Nephron progenitor cell (in vitro differentiated cells): ENCODE measurements around the gene SFXN1.
"Not testable (repeated sequence)": the region's sequence is repeated elsewhere in the genome, so short reads cannot be mapped to it uniquely, and the experiment has no call there.

Experiments
- DNase-seq: peaks from one replicate; pipeline ENCODE4 v3.0.0; 2021
- H3K27ac Mint-ChIP-seq: 2 replicates; pipeline ENCODE4 v1.8.0; 2021; ENCODE audit warnings: mild to moderate bottlenecking, moderate library complexity, mixed read lengths
- H3K27me3 Mint-ChIP-seq: 2 replicates; pipeline ENCODE4 v1.8.0; 2021; ENCODE audit warnings: mild to moderate bottlenecking, low read depth, mixed read lengths; ENCODE audit not compliant: poor library complexity
- H3K36me3 Mint-ChIP-seq: 2 replicates; pipeline ENCODE4 v1.8.0; 2021; ENCODE audit warnings: low read depth, mixed read lengths
- H3K4me1 Mint-ChIP-seq: 2 replicates; pipeline ENCODE4 v1.8.0; 2021; ENCODE audit warnings: mixed read lengths
- H3K4me3 Mint-ChIP-seq: 2 replicates; pipeline ENCODE4 v1.8.0; 2021; ENCODE audit warnings: mild to moderate bottlenecking, moderate library complexity, mixed read lengths
- H3K9me3 Mint-ChIP-seq: 2 replicates; pipeline ENCODE4 v1.8.0; 2021; ENCODE audit warnings: mild to moderate bottlenecking, moderate library complexity, mixed read lengths
- CTCF ChIP-seq: fragments of 200-600 bp; sonication (generic); IDR thresholded peaks from 2 replicates; pipeline ENCODE4 v1.5.0; 2021; ENCODE audit warnings: antibody characterized with exemption

SFXN1 gene

GRCh38 chr5:175444060-175444904 lies 34.1 kb upstream of the SFXN1 start, which contains the start of gene DRD1:
DRD1 (minus strand) TSS chr5:175444182; CDS start chr5:175443099, 1,083 bp downstream.
- DNase-seq = peak; percentile 83
- H3K27me3 Mint-ChIP-seq = peaks cover 86% of the 10 kb centered on the region
- TF ChIP-seq CTCF = peak; percentile 65
- H3K27ac Mint-ChIP-seq = no peak within 1 kb of the TSS
- peaks cover 3% of the 10 kb centered on the region for H3K9me3 Mint-ChIP-seq
- peak within 1 kb of the TSS; percentile 74 for H3K4me3 Mint-ChIP-seq
- H3K36me3 Mint-ChIP-seq = no peaks in the 10 kb centered on the region
- H3K4me1 Mint-ChIP-seq = peaks cover 3% of the 10 kb centered on the region

GRCh38 chr5:175444905-175445456 lies 33.4 kb upstream of the SFXN1 start:
- DNase-seq = no peak
- Mint-ChIP-seq H3K4me1 (peaks cover 3% of the 10 kb centered on the region), H3K27me3 (peaks cover 79% of the 10 kb centered on the region), H3K27ac (no peak overlapping the region), H3K36me3 (no peaks in the 10 kb centered on the region), H3K9me3 (peaks cover 3% of the 10 kb centered on the region), H3K4me3 (peak overlapping the region; percentile 74)
- TF ChIP-seq CTCF = no peak

- peaks cover 77% of the 10 kb centered on the region for H3K27me3 Mint-ChIP-seq
- not testable (repeated sequence) for H3K4me3 Mint-ChIP-seq, DNase-seq, H3K27ac Mint-ChIP-seq, H3K9me3 Mint-ChIP-seq, H3K4me1 Mint-ChIP-seq, H3K36me3 Mint-ChIP-seq
Observed at GRCh38 chr5:175446378-175446777, 32.0 kb upstream of the SFXN1 start.

GRCh38 chr5:175447571-175447970 lies 30.8 kb upstream of the SFXN1 start:
- Mint-ChIP-seq H3K36me3 (no peaks in the 10 kb centered on the region), H3K4me1 (peaks cover 3% of the 10 kb centered on the region), H3K9me3 (no peaks in the 10 kb centered on the region), H3K27ac (no peak overlapping the region), H3K27me3 (peaks cover 72% of the 10 kb centered on the region), H3K4me3 (no peak overlapping the region)
- DNase-seq = no peak
- TF ChIP-seq CTCF = no peak

- no peak for TF ChIP-seq CTCF
- Mint-ChIP-seq H3K9me3 (no peaks in the 10 kb centered on the region), H3K27me3 (peaks cover 70% of the 10 kb centered on the region), H3K4me1 (peaks cover 3% of the 10 kb centered on the region), H3K27ac (no peak overlapping the region), H3K4me3 (no peak overlapping the region), H3K36me3 (no peaks in the 10 kb centered on the region)
- DNase-seq = no peak
Observed at GRCh38 chr5:175448276-175448675, 30.1 kb upstream of the SFXN1 start.

- no peak overlapping the region for H3K4me3 Mint-ChIP-seq
- peaks cover 58% of the 10 kb centered on the region for H3K27me3 Mint-ChIP-seq
- H3K4me1 Mint-ChIP-seq = no peaks in the 10 kb centered on the region
- no peak for TF ChIP-seq CTCF
- no peak for DNase-seq
- no peaks in the 10 kb centered on the region for H3K36me3 Mint-ChIP-seq
- H3K27ac Mint-ChIP-seq = no peak overlapping the region
- no peaks in the 10 kb centered on the region for H3K9me3 Mint-ChIP-seq
Observed at GRCh38 chr5:175452166-175452565, 26.2 kb upstream of the SFXN1 start.

- H3K4me3 Mint-ChIP-seq, H3K4me1 Mint-ChIP-seq, H3K9me3 Mint-ChIP-seq, H3K36me3 Mint-ChIP-seq, H3K27ac Mint-ChIP-seq, DNase-seq: not testable (repeated sequence)
- peaks cover 49% of the 10 kb centered on the region for H3K27me3 Mint-ChIP-seq
Observed at GRCh38 chr5:175454338-175454737, 24.0 kb upstream of the SFXN1 start.
